NCI-H128 (cell line): Measurements from ENCODE around the gene MED13L.

Experiments used
- DNase-seq: peaks from one replicate; lab custom pipeline; 2025; ENCODE audit not compliant: unreplicated experiment; lab: John Stamatoyannopoulos, UW

The MED13L gene

GRCh38 chr12:116277467-116278278, at the start of gene MED13L:
TSS of gene MED13L (minus strand) at chr12:116277693. CDS start at chr12:116277131, 562 bp downstream.
- DNase-seq = peak; percentile 71

- DNase-seq = no peak
These were observed 47.8 kb upstream of the MED13L start for GRCh38 chr12:116325336-116325664.

GRCh38 chr12:116324654-116325335, 47.3 kb upstream of the MED13L start:
- DNase-seq = no peak

GRCh38 chr12:116323406-116324386, 46.2 kb upstream of the MED13L start:
- no peak for DNase-seq

GRCh38 chr12:116321913-116322312, 44.4 kb upstream of the MED13L start:
- DNase-seq = no peak

GRCh38 chr12:116320791-116321217, 43.3 kb upstream of the MED13L start:
- DNase-seq = no peak

- DNase-seq = no peak
These were observed 42.6 kb upstream of the MED13L start for GRCh38 chr12:116319898-116320621.

GRCh38 chr12:116319233-116319897, 41.9 kb upstream of the MED13L start:
- peak; percentile 18 for DNase-seq

GRCh38 chr12:116318576-116319232, 41.2 kb upstream of the MED13L start:
- peak; percentile 54 for DNase-seq

- no peak for DNase-seq
These were observed 40.6 kb upstream of the MED13L start for GRCh38 chr12:116317986-116318575.

GRCh38 chr12:116317139-116317538, 39.6 kb upstream of the MED13L start:
- no peak for DNase-seq

- no peak for DNase-seq
These were observed 37.0 kb upstream of the MED13L start for GRCh38 chr12:116314477-116314876.

- DNase-seq = no peak
These were observed 35.9 kb upstream of the MED13L start for GRCh38 chr12:116313194-116313927.

- no peak for DNase-seq
These were observed 32.6 kb upstream of the MED13L start for GRCh38 chr12:116310082-116310481.

GRCh38 chr12:116309343-116309742, 31.9 kb upstream of the MED13L start:
- DNase-seq = no peak

GRCh38 chr12:116308647-116309046, 31.2 kb upstream of the MED13L start:
- DNase-seq = no peak

- no peak for DNase-seq
These were observed 29.5 kb upstream of the MED13L start for GRCh38 chr12:116306968-116307367.

GRCh38 chr12:116306506-116306905, 29.0 kb upstream of the MED13L start:
- DNase-seq = no peak
